Activated CD4-positive, CD25-positive, alpha-beta regulatory T cell (primary cell): Measurements from ENCODE around the gene SH3D19.

ENCODE experiments used
- DNase-seq, 4 experiments: peaks; one replicate each; lab custom pipeline; 2025; lab: John Stamatoyannopoulos, UW

The SH3D19 gene

DNA sequence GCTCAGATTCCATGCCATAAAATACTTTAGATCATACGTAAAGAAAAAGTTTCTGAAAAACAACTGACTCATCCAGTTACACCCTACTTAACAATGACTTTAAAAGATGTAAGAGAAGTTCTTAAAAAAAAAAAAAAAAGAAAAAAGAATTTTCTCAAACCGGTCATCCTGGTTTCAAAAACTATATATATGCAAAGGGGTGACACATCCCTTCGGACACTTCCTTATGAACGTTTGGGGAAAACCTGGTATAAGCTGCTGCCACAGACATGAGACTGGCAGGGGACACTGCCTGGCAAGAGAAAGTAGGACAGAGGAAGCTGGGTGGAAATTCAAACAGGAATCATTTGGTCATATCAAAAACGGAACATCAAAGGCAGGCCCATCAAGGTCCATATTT lies 129.6 kb downstream of the SH3D19 start:
- DNase-seq = no peak

DNA sequence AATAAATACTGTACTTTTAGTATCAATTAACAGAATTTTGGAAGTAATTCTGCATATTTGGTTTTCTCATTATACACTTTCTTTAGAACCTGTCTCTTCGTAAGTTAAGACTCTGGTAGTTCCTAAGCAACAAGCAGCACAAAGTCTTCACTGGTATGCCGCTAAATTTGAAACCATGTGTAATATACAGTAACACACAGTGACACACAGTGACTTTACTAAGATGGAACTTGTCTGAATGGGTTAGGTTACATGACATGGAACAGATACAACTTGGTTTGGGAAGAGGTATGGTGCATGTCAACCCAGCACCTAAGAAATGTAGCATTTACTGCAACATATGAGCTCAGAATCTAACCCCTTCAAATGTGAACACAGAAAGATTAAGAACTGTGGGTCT lies 132.0 kb downstream of the SH3D19 start:
- DNase-seq = no peak

DNA sequence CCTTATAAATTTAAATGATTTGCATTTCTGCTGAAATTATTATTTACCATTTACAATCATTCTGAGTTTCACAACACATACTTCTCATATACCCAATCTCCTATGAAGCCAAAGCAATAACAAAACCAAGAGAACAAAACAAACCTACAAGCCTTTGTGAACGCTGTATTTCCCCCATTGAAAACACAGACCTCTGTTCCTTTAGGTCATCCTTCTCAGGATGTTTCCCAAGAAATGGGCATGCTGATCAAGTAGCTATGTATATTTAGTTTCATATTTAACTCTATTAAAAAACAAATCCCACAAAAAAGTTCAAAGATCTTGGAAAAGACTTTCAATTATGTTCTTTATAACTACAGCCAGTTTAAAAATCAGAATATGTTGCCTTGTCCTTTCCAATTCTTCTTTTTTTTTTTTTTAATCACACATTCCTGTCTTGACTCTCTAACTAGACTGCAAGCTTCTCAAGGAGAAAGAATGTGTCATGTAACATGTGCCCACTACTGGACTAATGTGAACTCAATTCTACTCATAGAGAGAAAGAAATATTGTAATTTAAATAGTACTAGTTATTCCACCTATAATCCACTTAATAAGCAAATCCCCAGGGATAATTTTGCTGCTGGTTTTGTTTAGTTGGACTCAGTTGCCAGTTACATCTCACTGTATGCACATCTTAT lies 132.7 kb downstream of the SH3D19 start:
- no peak for DNase-seq

DNA sequence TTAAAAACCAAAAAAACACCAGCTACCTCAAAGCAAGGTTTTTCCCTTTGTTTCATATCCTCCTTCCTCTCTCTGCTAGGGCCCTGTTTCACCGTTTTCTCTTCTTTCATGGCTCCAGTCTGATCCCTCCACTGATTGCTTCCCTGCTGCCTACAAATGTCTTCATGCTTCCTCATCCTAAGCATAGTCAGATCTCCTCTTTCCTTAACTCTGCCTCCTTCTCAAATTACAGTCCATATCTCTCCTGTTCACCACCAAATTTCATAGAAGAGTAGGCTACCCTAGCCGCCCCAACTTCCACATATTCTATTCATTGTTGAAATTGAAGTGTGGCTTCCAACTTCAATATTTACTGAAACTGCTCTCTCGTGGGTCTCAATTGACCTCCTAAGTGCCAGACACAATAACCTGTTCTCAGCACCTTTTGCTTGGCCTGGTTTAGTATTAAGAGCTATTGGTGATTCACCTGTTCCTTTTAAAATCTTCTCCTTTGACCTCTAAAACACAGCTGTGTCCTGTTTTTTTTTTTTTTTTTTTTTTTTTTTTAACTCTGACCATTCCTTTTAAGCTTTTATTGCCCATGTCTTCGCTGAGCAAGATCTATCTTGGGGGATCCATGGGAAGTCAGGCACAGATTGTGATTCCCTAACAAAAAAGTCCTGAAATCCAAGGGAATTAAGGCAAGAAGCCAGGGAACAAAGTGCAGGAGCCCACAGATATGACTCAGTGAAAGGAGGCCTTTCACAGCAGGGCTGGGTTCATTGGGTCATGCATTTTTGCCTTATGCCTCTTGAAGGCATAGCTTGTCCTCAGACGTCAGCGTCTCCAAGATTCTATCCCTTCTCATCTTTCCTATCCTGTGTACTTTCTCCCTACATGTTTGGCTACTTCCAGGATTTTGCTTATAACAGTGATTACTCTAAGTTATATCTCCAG lies 140.6 kb downstream of the SH3D19 start:
- no peak for DNase-seq

DNA sequence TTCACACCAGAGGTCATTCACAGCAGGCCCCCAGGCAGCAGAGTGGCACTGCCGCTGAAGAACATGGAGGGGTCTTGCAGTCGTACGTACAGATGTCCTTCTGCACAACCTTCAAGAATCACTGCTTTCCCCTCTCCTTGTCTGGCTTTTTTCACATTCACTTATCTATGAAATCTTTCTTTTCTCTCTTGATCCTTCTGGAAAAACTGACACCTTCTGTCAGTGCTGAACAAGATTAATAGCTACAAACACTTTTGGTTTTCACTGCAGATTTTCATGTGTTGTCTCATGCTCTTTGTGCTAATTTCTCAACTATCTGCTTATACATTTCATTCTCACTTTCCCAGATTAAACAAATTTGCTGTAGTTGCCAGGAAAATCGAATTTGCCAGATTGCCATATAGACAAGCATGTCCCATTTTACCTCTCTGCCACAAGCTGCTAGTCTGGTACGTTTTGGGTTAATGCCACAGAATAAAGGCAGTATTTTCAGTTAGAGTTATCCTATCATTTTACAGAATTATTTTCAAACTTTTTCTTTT lies 142.9 kb downstream of the SH3D19 start:
- DNase-seq = no peak

DNA sequence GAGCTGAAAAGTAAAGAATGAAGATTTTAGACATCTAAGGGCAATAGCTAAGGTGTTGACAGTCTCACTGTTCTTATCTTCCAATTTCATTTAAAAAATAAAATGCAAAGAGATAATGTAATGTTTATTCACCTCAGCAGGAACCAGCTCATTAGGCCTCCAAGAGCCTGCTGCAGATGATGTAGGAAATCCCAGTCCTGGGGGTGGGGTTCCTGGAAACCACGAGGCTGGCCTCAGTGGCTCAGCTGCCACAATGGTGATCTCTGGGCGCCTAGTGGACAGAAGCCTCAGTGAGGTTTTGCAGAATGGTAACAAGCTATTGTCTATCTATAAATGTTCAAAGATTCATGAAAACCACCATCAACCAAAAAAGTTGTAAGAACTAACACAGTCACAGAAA lies 148.7 kb downstream of the SH3D19 start:
- no peak for DNase-seq

DNA sequence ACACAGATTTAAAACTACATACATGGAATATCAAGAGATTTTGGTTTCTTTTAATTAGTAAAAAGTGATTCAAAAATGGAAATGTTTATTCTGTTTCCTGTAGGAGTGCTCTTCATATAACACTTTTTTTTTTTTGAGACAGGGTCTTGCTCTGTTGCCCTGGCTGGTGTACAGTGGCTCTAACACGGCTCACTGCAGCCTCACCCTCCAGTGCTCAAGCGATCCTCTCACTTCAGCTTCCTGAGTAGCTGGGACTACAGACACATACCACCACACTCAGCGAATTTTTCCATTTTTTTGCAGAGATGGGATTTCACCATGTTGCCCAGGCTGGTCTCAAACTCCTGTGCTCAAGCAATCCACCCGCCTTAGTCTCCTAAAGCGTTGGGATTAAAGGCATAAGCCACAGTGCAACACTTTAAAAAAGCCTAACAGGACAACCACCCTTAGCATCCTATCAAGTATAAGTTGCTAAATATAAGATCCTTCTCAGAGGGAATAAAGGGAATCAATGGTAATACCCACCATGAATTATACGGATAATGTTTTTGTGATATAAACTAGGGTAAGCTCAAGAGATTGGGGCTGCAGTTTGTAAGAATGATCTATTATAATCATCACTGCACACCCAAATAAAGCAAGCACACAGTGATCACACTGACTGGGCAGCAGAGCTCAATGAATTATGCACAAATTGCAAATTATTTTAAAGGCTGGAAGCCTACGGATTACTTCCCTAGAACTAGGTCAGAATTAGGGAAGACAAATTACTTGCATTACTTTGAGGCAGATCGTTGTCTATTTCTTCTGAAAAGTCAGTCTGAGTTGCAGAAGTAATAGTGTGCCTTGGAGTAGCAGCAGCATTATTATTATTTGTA lies 149.4 kb downstream of the SH3D19 start:
- DNase-seq = no peak

DNA sequence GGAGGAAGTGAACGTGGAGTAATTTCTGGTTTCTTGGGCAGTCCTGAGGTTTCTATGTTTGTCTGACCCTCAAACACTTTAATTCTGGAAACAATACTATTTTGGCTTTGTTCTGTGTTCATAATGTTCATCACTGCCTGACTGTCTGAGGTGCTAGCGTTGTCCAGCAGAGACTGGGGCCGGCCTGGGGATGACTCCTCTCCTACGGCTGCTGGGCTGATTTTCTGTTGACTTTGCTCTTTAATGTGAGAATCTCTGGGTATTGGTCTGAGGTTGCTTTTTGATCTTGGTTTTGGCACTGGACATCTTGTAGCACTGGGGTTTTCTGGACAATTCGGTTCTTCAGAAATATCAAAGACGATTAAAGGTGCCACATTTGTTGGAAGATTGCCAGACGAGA lies 150.2 kb downstream of the SH3D19 start:
- DNase-seq = no peak

DNA sequence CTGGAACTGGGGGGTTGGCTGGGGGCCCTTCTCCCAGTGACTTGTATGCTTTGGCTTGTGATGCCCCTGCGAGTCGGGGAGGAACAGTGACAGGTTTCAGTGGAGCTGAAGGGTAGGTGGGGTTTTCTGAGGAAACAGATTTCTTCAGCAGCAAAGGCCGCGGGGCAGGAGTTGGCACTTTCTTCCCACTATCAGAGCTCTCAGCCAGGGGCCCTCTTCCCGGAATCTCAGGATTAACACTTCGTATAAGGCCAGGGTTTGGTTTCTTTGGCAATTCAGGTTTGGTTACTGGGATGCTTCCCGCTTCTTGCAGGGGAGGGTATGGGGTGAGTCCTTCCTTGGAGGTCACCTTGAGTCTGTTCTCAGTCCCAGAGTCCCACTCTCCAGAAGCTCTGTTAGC lies 150.6 kb downstream of the SH3D19 start:
- DNase-seq = no peak

DNA sequence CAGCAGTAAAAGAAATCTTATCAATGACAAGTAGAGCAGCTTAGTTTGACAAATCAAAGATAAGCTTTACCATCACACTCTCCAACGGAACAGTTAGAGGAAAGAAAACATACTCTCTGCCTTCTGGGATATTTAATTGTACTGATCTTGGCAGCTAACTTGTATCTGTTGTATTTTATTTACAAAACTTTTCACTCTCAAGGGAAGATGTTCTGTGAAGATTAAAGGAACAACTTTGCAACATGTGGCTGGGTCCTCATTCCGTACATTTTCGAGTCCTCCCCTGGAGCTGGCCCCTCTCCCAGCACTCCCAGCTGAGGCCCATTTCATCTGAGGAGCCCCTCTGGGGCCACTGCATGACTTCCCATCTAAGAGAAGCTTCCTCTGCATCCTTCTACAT lies 151.5 kb downstream of the SH3D19 start:
- DNase-seq = no peak

DNA sequence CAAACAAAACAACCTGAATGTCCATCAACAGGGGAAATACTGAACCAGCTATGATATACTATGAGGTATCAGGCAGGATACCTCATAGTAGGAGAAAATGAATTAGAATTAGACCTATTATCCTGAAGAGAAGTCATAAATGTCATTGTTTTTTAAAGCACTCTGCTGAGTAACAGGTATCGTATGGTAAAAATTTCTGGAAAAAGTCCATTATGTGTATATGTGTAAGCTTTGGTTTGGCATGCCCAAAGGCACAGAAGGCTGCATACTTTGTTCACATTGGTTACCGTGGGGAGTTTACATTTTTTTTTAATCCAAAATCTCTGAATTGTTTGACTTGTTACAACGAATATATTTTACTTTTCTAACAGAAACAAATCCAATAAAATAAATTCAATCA lies 155.5 kb downstream of the SH3D19 start:
- DNase-seq = no peak

DNA sequence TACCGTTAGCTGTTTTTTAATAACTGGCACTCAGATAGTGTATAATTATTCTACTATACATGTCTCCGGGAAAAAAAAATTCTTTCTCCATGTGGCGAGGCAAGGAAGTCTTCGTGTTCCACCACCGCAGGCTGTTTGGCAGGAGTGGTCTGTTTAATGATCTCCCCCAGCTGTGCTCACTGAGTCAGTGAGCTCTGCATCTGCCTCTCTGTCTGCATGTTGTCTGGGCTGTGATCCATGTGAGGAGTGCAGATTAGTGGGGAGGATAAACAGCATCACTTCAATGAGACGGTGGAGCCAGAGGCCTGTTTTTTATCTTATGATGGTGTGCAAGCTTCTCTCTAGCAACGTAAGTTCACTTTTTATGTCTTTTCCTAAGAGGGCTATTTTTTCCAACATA lies 156.2 kb downstream of the SH3D19 start:
- DNase-seq = no peak

DNA sequence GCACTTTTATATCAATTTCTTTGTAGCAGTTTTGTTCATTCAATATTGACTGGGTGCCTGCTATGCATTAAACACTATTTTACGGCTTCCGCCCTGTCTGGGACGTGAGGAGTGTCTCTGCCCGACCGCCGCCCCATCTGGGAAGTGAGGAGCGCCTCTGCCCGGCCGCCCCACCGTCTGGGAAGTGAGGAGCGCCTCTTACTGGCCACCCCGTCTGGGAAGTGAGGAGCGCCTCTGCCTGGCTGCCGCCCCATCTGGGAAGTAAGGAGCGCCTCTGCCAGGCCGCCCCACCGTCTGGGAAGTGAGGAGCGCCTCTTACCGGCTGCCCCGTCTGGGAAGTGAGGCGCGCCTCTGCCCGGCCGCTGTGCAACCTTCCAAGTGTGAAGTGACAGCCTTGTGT lies 157.8 kb downstream of the SH3D19 start:
- no peak for DNase-seq

DNA sequence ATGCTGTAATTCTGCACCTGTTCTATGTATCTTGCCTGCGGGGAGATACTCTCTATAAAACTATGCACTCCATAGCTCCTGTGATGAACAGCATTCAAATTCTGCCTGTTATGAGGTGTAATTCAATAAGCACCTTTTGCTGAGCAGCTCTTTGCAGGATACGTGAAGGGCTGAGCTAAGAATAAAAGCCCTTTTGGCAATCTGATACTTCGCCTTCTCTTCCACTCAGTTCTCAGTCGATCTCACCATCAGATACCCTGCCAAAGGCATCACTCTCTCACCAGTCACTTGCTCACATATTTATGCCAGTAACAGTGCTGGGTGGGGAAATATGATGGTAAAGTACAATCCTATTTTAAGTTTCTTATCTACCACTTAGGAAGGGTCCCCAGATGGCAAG lies 158.8 kb downstream of the SH3D19 start:
- no peak for DNase-seq

DNA sequence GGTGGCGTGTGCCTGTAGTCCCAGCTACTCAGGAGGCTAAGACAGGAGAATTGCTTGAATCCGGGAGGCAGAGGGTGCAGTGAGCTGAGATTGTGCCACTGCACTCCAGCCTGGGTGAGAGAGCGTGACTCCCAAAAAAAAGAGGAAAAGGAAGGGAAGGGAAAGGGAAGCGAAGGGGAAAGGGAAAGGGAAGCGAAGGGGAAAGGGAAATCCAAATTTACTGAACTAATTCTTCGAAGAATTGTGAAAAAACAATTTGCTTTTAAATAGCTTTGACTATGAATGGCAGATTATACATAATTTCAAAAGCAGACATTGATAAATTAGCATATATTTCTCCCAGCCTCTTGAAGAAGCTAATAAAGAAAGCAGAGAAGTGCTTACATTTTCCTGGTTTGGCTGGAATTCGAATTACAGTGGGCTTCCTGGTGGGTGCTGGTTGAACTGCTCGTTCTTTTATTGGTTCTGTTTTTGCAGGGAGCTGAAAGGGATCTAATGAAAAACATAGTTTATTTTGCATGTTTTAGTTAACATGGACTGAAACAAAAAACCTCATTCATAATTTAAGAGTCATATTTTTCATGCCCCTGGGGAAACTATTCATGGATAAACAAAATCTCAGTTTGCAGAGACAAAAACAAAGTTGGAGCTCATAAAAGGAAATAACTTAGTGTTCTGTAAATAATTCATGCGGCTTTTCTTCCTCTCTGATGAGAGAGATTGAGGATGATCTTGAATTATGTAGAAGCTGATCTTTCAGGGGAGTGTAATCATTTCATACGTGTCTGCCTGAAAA lies 160.0 kb downstream of the SH3D19 start:
- no peak for DNase-seq

DNA sequence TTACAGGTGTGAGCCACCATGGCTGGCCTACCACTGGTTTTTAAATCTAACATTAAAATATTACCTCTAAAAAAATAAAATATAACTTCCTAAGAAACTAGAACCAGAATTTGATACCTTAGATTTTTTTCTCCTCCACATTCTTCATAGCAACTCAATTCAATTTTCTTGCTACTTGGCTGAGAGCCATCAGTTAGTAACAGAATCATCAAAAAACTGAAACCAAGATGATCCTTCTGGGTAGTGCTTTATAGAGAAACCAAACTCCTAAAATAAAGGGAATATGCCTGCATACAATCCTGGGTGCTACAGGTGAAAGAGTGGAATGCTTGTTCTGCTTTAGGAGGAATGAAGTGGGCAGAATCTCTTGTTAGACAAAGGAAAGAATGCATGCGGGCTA lies 161.6 kb downstream of the SH3D19 start:
- DNase-seq = no peak

DNA sequence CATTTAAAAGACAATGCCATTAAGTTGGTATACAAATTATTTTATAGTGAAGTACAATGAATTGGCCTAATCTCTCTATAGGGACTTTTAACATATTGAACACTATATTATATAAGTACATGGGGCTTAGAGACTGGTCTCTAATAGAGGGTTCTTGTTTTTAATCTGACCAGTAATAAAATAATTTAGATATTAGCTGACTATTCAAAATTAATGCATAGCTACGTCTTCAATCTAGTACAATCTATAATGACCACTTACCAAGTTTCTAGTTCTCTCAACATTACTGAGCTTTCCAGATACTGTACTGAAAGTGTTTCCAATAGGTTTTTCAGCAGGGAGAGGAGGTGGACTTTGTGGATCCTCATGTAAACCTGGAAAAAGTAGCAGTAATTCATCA lies 166.4 kb downstream of the SH3D19 start:
- no peak for DNase-seq

DNA sequence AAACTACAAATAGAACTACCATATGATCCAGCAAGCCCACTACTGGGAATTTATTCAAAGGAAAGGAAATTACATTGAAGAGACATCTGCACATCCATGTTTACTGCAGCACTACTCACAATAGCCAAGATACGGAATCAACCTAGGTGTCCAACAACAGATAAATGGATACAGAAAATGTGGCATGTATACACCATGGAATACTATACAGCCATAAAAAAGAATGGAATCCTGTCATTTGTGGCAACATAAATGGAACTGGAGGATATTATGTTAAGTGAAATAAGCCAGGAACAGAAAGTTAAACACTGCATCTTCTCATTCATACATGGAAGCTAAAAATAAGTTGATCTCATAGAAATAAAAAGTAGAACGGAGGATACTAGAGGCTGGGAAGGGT lies 167.9 kb downstream of the SH3D19 start:
- DNase-seq = no peak

DNA sequence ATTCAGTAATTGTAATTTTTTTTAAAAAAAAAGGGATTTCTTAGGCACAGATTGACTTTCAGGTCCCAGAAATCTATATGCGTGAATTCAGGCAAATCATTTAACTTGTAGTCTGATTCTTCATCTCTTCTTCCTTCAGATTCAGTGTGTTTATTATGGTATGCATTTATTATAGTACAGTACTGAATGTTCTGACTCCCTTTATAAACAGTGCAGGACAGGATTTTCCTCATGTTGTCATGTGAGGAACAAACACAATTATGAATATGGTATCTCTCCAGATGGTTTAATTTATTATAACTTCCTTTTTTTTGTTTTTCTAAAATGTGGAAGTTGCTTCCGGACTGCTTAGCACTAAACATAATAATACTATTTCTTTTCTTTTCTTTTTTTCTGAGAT lies 171.8 kb downstream of the SH3D19 start:
- no peak for DNase-seq

DNA sequence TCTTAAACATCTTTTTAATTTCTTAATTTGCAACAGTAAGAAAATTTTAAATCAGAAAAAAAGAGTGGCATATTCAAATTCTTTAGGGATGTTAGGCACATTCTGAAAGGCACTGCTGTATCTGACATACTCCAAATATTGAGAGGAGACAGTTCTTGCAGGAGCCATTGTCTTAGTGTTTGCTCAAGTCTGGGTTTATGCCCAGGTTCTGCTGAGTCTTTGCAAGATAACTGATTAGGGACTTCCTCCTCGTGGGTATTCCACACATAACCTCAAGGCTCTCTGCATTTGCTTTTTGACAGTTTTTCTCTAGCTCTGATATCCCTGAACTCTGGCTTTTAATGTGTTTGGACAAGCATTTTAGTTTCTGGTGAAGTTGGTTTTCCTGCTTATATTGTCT lies 173.4 kb downstream of the SH3D19 start:
- DNase-seq = no peak

DNA sequence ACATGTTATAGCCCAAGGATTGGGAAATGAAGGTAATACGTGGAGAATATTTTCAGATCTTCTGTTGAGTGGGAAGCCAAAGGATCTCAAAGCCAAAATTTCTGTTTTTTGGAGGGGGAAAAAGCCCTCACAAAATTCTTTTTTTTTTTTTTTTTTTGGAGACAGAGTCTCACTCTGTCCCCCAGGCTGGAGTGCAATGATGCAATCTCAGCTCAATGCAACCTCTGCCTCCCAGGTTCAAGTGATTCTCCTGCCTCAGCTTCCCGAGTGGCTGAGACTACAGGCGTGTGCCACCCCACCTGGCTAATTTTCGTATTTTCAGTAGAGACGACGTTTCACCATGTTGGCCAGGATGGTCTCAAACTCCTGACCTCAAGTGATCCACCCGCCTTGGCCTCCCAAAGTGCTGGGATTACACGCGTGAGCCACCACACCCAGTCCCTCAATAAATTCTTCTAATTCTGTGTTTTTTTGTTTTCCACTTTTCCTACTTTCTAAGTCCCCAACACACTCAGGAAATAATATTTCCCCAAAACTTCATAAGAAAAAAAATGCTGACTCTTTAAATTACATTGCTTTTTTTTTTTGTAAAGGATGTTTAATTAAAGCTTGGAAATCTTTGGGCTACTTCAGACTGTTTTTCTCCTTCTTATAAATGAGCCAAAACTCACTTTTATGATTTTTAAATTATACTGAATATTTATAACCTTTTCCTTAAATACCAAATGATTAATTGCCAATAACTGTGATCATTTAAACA lies 174.4 kb downstream of the SH3D19 start:
- DNase-seq = no peak
